ENCODE measurements around the gene DBF4. TPM values are rescaled to one million over a fixed set of nuclear protein-coding genes. Genes with fewer than 3 reads are reported as not detected.

Gene DBF4
- polyA plus RNA-seq, 1 of the 3 experiments (the other 2 are of a cell fraction), result 7.6 TPM

DNA sequence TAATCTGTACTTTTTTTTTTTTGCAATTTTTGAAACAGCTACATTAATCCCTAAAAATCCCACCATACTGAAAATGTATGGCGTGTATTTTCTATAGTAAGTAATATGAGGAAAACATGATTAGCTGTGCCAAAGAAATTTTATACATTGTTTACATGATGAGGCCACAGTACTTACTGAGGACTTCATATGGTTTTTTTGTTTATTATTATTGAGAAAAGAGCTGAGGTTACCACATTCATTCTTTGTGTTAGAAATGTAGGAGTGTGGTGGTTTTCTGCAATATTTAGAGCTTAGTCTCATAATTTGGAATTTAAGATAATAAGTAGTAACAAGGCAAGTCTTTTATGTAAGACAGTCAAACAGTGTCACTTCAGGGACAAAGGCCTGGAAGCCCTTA is 45.2 kb upstream of the DBF4 start (continued):
- TF ChIP-seq RCOR1 (IDR thresholded peaks at IDR 0.05; ENCODE audit: low read length) (no peak), GATA2 (CRISPR knock-in tag; IDR thresholded peaks at IDR 0.05) (no peak)
- TF ChIP-seq, protein P1, sequence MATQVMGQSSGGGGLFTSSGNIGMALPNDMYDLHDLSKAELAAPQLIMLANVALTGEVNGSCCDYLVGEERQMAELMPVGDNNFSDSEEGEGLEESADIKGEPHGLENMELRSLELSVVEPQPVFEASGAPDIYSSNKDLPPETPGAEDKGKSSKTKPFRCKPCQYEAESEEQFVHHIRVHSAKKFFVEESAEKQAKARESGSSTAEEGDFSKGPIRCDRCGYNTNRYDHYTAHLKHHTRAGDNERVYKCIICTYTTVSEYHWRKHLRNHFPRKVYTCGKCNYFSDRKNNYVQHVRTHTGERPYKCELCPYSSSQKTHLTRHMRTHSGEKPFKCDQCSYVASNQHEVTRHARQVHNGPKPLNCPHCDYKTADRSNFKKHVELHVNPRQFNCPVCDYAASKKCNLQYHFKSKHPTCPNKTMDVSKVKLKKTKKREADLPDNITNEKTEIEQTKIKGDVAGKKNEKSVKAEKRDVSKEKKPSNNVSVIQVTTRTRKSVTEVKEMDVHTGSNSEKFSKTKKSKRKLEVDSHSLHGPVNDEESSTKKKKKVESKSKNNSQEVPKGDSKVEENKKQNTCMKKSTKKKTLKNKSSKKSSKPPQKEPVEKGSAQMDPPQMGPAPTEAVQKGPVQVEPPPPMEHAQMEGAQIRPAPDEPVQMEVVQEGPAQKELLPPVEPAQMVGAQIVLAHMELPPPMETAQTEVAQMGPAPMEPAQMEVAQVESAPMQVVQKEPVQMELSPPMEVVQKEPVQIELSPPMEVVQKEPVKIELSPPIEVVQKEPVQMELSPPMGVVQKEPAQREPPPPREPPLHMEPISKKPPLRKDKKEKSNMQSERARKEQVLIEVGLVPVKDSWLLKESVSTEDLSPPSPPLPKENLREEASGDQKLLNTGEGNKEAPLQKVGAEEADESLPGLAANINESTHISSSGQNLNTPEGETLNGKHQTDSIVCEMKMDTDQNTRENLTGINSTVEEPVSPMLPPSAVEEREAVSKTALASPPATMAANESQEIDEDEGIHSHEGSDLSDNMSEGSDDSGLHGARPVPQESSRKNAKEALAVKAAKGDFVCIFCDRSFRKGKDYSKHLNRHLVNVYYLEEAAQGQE (IDR thresholded peaks at IDR 0.05; ENCODE audit: low read depth, low read length), result no peak

DNA sequence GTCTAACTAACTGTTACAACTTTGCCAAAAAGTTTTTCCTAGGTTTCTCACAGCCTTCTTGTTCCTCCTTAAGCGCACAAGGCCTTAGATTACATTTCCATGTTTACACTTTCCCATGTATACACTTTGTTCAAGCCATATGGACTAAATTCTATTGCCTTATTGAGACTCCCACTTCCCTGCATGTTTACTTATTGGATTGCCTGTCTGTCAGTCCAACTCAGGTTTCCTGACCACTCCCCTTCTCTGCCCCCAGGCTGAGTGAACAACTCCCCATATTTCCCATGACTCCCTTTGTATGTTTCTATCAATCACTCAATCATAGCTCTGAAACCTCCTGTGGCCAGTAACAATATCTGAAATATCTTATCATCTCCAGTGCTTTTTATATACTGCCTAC is 43.2 kb upstream of the DBF4 start:
- Histone ChIP-seq H3K9me2 (no peaks in the 10 kb centered on the region), H3K4me3 (ENCODE audit: low read depth in 2 of 2, low read length in 1 of 2) (no peak overlapping the region), H2AFZ (ENCODE audit: low read depth) (no peak overlapping the region), H3K9me3 (no peaks in the 10 kb centered on the region), H3K79me2 (ENCODE audit: insufficient read depth) (no peaks in the 10 kb centered on the region), H3K36me3 (replicated peaks in 1 of 2; ENCODE audit: control insufficient read depth in 1 of 2, insufficient read depth in 2 of 2, low read length in 1 of 2) (peaks cover 11 to 49% of the 10 kb centered on the region in 2 experiments), H3K27me3 (ENCODE audit: insufficient read depth) (no peaks in the 10 kb centered on the region), H3K4me2 (no peak overlapping the region), H3K27ac (ENCODE audit: low read depth in 2 of 2, low read length in 1 of 2) (no peak overlapping the region), H3K9ac (no peak overlapping the region), H4K20me1 (ENCODE audit: insufficient read depth) (no peaks in the 10 kb centered on the region), H3K4me1 (ENCODE audit: control insufficient read depth in 1 of 2, insufficient read depth in 2 of 2, low read depth in 1 of 2, low read length in 1 of 2) (no peaks in the 10 kb centered on the region; a peak in 1 of 4 replicates), H3F3A (replicated peaks; ENCODE audit: insufficient read depth) (peaks cover 3% of the 10 kb centered on the region)
- no peak for DNase-seq
- WGBS (ENCODE audit: low lambda C conversion rate), result 93% methylated on average over 1 of the region's 1 CpG
- CTCF ChIA-PET, result interaction anchor here (0.7 kb wide), 1 partner anchor 26 kb away, joined by 3 read pairs; no protein-coding TSS in a partner anchor
- POLR2A ChIA-PET, result no interaction called here
- TF ChIP-seq TAF1 (IDR thresholded peaks at IDR 0.05; ENCODE audit: borderline replicate concordance, low read depth, low read length) (no peak), GATA2 (CRISPR knock-in tag; IDR thresholded peaks at IDR 0.05) (no peak), RXRA (IDR thresholded peaks at IDR 0.05; ENCODE audit: borderline replicate concordance, low read depth) (no peak), RCOR1 (IDR thresholded peaks at IDR 0.05; ENCODE audit: low read length) (no peak), MEF2A (IDR thresholded peaks at IDR 0.05; ENCODE audit: borderline replicate concordance, low read depth) (no peak), FOXM1 (IDR thresholded peaks at IDR 0.05; ENCODE audit: low read depth) (no peak), EP300 (IDR thresholded peaks at IDR 0.05; ENCODE audit: borderline replicate concordance in 1 of 2, low read depth in 1 of 2, low read length in 1 of 2) (no peak), EZH2phosphoT487 (IDR thresholded peaks at IDR 0.05; ENCODE audit: borderline replicate concordance, low read depth) (no peak), FOXJ3 (CRISPR knock-in tag; IDR thresholded peaks at IDR 0.05) (no peak), NFIC (IDR thresholded peaks at IDR 0.05; ENCODE audit: borderline replicate concordance) (no peak), SMC3 (IDR thresholded peaks at IDR 0.05; ENCODE audit: low read depth, low read length) (no peak), NRF1 (IDR thresholded peaks at IDR 0.05; ENCODE audit: low read depth, low read length) (no peak)
- TF ChIP-seq, protein P1 (IDR thresholded peaks at IDR 0.05; ENCODE audit: low read depth, low read length), result no peak
- TF ChIP-seq, protein P2, sequence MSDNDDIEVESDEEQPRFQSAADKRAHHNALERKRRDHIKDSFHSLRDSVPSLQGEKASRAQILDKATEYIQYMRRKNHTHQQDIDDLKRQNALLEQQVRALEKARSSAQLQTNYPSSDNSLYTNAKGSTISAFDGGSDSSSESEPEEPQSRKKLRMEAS (IDR thresholded peaks at IDR 0.05; ENCODE audit: low read depth), result no peak
- TF ChIP-seq, protein P3, sequence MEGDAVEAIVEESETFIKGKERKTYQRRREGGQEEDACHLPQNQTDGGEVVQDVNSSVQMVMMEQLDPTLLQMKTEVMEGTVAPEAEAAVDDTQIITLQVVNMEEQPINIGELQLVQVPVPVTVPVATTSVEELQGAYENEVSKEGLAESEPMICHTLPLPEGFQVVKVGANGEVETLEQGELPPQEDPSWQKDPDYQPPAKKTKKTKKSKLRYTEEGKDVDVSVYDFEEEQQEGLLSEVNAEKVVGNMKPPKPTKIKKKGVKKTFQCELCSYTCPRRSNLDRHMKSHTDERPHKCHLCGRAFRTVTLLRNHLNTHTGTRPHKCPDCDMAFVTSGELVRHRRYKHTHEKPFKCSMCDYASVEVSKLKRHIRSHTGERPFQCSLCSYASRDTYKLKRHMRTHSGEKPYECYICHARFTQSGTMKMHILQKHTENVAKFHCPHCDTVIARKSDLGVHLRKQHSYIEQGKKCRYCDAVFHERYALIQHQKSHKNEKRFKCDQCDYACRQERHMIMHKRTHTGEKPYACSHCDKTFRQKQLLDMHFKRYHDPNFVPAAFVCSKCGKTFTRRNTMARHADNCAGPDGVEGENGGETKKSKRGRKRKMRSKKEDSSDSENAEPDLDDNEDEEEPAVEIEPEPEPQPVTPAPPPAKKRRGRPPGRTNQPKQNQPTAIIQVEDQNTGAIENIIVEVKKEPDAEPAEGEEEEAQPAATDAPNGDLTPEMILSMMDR (IDR thresholded peaks at IDR 0.05), result no peak
- TF ChIP-seq, protein P4, sequence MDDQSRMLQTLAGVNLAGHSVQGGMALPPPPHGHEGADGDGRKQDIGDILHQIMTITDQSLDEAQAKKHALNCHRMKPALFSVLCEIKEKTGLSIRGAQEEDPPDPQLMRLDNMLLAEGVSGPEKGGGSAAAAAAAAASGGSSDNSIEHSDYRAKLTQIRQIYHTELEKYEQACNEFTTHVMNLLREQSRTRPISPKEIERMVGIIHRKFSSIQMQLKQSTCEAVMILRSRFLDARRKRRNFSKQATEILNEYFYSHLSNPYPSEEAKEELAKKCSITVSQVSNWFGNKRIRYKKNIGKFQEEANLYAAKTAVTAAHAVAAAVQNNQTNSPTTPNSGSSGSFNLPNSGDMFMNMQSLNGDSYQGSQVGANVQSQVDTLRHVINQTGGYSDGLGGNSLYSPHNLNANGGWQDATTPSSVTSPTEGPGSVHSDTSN (IDR thresholded peaks at IDR 0.05), result no peak
- TF ChIP-seq, protein P5, sequence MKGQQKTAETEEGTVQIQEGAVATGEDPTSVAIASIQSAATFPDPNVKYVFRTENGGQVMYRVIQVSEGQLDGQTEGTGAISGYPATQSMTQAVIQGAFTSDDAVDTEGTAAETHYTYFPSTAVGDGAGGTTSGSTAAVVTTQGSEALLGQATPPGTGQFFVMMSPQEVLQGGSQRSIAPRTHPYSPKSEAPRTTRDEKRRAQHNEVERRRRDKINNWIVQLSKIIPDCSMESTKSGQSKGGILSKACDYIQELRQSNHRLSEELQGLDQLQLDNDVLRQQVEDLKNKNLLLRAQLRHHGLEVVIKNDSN (IDR thresholded peaks at IDR 0.05; ENCODE audit: borderline replicate concordance, low read depth), result no peak
